Measurements from ENCODE around the gene MBD2.
A peak's percentile ranks its signal among the peaks of the same experiment; 100 is the strongest.

MBD2 gene

DNA sequence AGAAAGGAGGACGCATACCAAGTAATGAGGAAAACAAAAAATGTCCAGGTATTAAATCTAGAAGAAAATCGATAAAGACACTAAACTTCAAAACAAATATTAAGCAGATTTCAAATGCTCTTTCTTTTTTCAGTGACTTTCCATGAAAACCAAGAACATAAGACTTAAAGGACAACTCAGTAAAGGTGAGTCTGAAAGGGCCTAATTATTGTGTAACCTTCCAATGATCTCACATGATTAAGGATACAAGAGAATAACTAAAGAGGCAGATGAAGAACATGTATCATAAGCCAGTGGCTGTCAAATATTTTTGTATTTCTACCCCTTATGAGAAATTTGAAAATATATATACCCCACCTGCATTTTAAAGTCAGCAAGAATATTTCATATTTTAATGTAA, 30.7 kb downstream of the MBD2 start:
- no peaks in the 10 kb centered on the region for H3K9me3 Mint-ChIP-seq
- H3K27ac Mint-ChIP-seq, result no peak overlapping the region
- H3K36me3 Mint-ChIP-seq (ENCODE audit: low read depth), result peaks cover 63% of the 10 kb centered on the region
- H3K4me3 Mint-ChIP-seq, result no peak overlapping the region
- DNase-seq, result no peak
- peaks cover 17% of the 10 kb centered on the region for H3K4me1 Mint-ChIP-seq (ENCODE audit: low read depth)
- no peaks in the 10 kb centered on the region for H3K27me3 Mint-ChIP-seq

DNA sequence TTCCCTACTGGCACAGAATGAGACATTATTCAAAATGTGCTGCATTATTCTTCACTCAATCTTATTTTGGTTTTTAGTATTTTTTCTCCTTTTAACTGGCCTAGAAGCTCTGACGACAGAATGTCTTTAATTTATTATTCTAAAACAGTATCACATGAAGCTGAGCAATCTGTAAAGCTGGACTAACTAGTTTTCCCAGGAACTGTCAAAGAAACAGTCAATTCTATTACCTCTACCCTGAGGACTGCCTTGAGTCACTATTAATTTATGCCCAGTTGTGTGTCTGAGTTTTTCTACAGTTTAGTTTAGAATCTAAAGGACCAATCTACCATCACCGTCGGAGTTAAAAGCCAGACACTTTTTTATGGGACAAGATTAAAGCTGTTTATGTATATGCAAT, 31.6 kb downstream of the MBD2 start:
- H3K27ac Mint-ChIP-seq, result no peak overlapping the region
- H3K27me3 Mint-ChIP-seq, result no peaks in the 10 kb centered on the region
- H3K9me3 Mint-ChIP-seq, result no peaks in the 10 kb centered on the region
- peaks cover 63% of the 10 kb centered on the region for H3K36me3 Mint-ChIP-seq (ENCODE audit: low read depth)
- no peak overlapping the region for H3K4me3 Mint-ChIP-seq
- peaks cover 17% of the 10 kb centered on the region for H3K4me1 Mint-ChIP-seq (ENCODE audit: low read depth)
- no peak for DNase-seq

DNA sequence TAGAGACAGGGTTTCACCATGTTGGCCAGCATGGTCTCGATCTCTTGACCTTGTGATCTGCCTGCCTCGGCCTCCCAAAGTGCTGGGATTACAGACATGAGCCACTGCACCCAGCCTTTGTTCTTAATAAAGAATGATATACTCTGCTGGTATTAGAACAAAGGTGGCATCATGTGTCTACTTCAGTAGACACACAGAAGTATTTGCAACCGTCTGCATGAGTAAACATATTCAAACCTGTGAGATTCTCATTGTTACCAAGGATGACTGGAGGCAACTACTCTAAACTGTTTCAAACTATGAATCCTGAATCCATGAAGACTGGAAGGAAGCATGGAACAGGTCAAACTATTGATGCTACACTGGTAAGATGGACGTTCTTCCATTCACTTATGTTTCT, 32.1 kb downstream of the MBD2 start:
- Mint-ChIP-seq H3K4me3 (no peak overlapping the region), H3K36me3 (ENCODE audit: low read depth) (peaks cover 63% of the 10 kb centered on the region), H3K9me3 (no peaks in the 10 kb centered on the region), H3K27me3 (no peaks in the 10 kb centered on the region), H3K4me1 (ENCODE audit: low read depth) (peaks cover 12% of the 10 kb centered on the region), H3K27ac (no peak overlapping the region)
- DNase-seq, result no peak

DNA sequence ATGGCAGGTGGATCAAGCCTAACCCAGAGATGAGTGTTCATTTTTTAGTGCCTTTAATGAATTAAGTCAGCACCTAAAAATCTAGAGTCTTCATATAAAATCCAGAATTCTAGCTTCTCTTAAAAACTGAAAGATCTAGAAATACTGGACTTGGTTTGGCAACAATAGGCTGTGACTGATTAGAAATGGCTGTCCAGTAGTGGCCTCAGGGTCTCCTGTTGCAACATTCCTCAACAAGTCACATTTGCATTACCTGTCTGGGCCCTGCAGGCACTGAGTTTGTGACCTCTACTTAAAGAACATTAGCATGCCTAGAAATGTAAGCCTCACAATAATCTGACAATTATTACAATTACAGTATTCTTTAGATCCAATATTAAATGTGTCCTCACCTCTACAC, 33.1 kb downstream of the MBD2 start:
- H3K27ac Mint-ChIP-seq, result no peak overlapping the region
- no peak overlapping the region for H3K4me3 Mint-ChIP-seq
- H3K9me3 Mint-ChIP-seq, result no peaks in the 10 kb centered on the region
- H3K4me1 Mint-ChIP-seq (ENCODE audit: low read depth), result peaks cover 12% of the 10 kb centered on the region
- no peak for DNase-seq
- peaks cover 67% of the 10 kb centered on the region for H3K36me3 Mint-ChIP-seq (ENCODE audit: low read depth)
- H3K27me3 Mint-ChIP-seq, result no peaks in the 10 kb centered on the region

DNA sequence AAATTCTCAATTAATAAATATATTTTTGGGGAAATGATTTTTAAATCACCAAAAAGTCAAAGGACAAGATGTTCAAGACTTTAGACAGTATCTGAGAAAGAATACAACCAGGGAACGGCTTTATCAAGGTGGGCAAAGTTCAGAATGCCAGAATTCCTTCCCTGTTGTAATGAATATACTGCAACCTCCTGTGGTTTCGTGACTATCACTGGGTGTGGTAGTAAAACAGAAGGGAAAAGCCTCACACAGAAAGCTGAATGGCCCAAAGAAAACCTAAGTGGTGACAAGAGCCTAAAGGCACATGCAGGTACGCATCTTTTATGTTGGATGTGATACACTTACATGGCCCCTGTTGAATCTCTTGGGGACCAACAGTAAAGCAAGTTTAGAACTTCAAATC, 37.1 kb downstream of the MBD2 start:
- Mint-ChIP-seq H3K27me3 (no peaks in the 10 kb centered on the region), H3K4me3 (no peak overlapping the region), H3K9me3 (no peaks in the 10 kb centered on the region), H3K27ac (no peak overlapping the region), H3K36me3 (ENCODE audit: low read depth) (peaks cover 65% of the 10 kb centered on the region), H3K4me1 (ENCODE audit: low read depth) (peaks cover 15% of the 10 kb centered on the region)
- DNase-seq, result no peak

DNA sequence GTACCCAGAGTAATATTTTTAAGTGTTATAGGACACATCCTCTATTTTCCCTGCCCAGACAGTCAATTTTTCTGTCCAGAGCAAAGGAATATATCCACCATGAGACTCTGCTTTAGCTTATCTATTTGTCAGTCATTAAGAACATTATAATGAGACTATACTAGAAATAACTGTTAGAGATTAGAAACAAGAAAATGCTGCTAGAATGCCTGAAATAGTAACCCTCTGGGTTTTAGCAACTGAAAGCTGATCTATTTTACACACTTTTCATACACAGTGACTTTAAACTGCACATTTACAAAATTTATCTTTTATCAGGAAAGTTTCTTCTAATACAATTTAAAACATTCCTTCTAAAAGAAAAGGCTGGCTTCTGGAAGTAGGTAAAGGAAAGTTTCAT, 39.6 kb downstream of the MBD2 start:
- Mint-ChIP-seq H3K27me3 (no peaks in the 10 kb centered on the region), H3K4me1 (ENCODE audit: low read depth) (peaks cover 16% of the 10 kb centered on the region), H3K27ac (peak overlapping the region; percentile 24), H3K36me3 (ENCODE audit: low read depth) (peaks cover 51% of the 10 kb centered on the region), H3K4me3 (no peak overlapping the region), H3K9me3 (no peaks in the 10 kb centered on the region)
- no peak for DNase-seq

DNA sequence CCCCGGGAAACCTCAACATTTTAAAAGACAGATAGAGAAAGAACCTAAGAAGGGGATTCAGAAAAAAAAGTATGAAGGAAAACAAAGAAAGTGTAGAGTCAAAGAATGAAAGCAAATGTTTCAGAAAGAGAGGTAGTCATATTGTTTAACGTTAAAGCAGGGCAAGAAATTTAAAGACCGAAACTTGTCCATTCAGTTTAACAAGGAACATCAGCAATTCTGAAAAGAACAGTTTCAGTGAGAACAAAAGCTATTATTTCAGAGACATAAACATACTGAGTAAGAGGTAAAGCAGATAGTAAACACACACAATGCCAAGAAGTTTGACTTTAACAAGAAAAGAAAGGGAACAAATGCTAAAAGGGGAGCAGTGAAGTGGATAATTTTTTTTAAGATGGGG, 41.1 kb downstream of the MBD2 start:
- no peaks in the 10 kb centered on the region for H3K27me3 Mint-ChIP-seq
- DNase-seq, result no peak
- H3K9me3 Mint-ChIP-seq, result no peaks in the 10 kb centered on the region
- peaks cover 18% of the 10 kb centered on the region for H3K4me1 Mint-ChIP-seq (ENCODE audit: low read depth)
- H3K36me3 Mint-ChIP-seq (ENCODE audit: low read depth), result peaks cover 50% of the 10 kb centered on the region
- H3K27ac Mint-ChIP-seq, result no peak overlapping the region
- no peak overlapping the region for H3K4me3 Mint-ChIP-seq

DNA sequence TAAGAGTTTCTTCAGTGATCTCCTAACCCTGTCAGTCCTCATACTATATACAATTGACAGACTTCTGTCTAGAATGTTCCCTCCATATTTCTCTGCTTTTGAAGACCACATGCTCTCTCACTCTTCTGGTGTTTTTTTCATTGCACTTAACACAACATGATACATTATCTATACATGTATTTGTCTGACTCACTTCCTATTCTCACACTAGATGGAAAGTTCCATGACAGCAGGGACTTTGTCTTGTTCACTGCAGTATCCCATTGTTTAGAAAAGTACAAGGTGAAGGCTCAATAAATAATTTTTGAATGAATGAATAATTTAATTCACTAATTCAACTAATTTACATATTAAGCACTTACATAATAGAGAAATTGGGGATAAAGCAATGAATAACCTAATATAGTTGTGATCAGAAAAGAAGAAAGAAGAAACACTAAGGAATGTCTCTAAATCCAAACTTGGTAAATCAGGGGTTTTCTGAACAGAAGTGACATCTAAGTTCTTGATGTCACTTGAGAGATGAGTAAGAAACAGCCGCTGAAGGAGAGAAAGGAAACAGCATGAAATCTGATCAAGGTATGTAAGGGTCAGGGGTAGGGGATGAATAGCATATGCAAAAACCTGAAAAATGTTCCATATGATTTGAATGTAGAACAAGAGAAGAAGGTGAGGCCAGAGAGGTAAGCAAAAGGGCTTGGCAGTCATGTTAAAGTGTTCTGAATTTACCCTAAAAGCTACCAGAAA, 42.4 kb downstream of the MBD2 start:
- no peaks in the 10 kb centered on the region for H3K27me3 Mint-ChIP-seq
- H3K4me3 Mint-ChIP-seq, result no peak overlapping the region
- H3K36me3 Mint-ChIP-seq (ENCODE audit: low read depth), result peaks cover 52% of the 10 kb centered on the region
- peaks cover 21% of the 10 kb centered on the region for H3K4me1 Mint-ChIP-seq (ENCODE audit: low read depth)
- no peak for DNase-seq
- H3K9me3 Mint-ChIP-seq, result no peaks in the 10 kb centered on the region
- no peak overlapping the region for H3K27ac Mint-ChIP-seq

DNA sequence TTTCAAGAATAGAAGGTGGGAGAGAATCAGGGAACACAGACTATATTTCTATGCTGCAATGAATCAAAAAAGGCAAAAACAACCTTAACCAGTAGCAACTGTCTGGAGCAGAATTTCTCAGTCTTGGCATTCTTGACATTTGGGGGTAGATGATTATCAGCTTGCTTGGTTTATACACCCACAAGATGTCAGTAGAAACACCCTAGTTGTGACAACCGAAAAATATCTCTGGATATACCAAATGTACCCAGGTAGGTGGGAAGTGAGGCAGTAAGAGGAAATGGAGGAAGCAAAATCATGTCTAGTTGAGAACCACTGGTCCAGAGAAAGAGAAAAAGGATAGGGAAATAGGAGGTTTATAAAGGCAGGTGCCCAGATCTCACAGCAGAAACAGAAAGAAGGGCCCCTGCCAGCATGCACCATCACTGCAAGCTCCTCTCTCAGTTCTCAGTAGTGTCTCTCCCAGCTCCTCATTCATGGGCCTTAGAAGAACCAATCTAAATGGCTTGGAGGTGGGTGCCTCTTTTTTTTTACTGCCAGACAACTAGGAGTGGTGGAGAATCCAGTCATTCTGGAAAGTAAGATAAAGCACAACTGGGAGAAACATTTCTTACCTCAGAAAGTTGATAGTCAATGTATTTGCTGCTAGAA, 50.4 kb downstream of the MBD2 start:
- DNase-seq, result no peak
- peak overlapping the region; percentile 30 for H3K4me3 Mint-ChIP-seq
- H3K9me3 Mint-ChIP-seq, result no peaks in the 10 kb centered on the region
- H3K27me3 Mint-ChIP-seq, result no peaks in the 10 kb centered on the region
- H3K36me3 Mint-ChIP-seq (ENCODE audit: low read depth), result peaks cover 87% of the 10 kb centered on the region
- peaks cover 59% of the 10 kb centered on the region for H3K4me1 Mint-ChIP-seq (ENCODE audit: low read depth)
- peak overlapping the region; percentile 88 for H3K27ac Mint-ChIP-seq

DNA sequence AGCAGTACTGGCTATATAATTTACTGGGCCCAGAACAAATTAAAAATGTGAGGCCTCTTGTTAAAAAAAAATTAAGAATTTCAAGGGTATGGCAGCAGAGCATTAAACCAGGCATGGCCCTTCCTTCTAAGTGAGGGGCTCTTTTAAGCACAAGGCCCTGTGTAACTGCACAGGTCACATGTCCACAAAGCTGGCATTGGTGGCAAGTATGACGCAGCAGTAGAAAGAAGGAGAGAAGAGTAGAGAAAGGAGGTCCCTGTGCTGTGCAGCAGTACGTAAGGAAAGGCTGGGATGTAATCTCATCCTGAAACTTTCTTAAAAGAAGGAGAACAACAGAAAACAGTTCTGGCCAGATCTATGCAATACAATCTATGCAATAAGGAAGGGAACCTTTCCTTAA, 51.2 kb downstream of the MBD2 start:
- DNase-seq, result no peak
- peaks cover 60% of the 10 kb centered on the region for H3K4me1 Mint-ChIP-seq (ENCODE audit: low read depth)
- H3K9me3 Mint-ChIP-seq, result no peaks in the 10 kb centered on the region
- peak overlapping the region; percentile 88 for H3K27ac Mint-ChIP-seq
- H3K4me3 Mint-ChIP-seq, result no peak overlapping the region
- peaks cover 85% of the 10 kb centered on the region for H3K36me3 Mint-ChIP-seq (ENCODE audit: low read depth)
- no peaks in the 10 kb centered on the region for H3K27me3 Mint-ChIP-seq

DNA sequence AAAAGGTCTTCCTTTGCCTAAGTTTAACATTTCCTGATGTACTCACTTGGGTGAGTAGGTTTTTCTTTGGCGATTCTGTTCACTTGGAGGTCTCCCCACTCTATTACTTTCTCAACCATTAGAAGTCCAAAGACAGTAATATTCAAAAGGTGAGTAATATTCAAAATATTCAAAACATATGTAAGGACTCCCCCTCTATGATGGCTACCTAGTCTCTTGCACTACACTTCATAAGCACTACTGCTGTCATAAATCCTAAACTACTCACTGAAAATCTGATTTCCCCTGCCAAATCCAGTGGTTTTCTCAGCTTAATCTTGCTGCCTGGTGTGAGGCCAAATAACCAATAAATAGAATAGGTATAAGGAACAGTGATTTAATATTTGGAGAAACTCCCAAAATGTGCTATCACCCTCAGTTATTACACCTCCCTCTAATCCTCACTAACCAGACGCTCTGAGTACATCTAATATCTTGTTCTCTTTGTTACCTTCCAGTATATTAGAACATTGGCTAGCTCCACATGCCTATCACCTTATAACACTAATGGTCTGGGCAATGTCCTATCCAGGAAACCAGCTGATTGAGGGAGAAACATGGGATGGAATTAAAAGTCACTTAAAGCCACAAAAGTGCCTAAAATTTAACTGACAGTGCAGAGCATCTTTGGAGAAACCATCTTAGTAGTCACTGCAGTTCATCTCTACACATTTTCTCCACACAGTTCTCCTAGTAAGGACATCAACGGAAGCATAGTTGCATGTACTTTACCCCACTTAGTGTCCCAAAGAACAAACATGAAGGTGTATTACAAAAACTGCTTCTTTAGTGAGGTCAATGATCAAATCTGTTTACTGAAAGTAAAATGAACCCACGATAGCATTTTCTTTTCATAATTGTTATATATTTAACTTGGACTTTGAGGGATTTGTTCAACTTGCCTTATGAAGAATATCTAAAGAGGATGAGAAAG, 54.8 kb downstream of the MBD2 start:
- DNase-seq, result no peak
- peak overlapping the region; percentile 34 for H3K27ac Mint-ChIP-seq
- H3K9me3 Mint-ChIP-seq, result no peaks in the 10 kb centered on the region
- H3K36me3 Mint-ChIP-seq (ENCODE audit: low read depth), result peaks cover 84% of the 10 kb centered on the region
- peaks cover 37% of the 10 kb centered on the region for H3K4me1 Mint-ChIP-seq (ENCODE audit: low read depth)
- no peaks in the 10 kb centered on the region for H3K27me3 Mint-ChIP-seq
- no peak overlapping the region for H3K4me3 Mint-ChIP-seq

DNA sequence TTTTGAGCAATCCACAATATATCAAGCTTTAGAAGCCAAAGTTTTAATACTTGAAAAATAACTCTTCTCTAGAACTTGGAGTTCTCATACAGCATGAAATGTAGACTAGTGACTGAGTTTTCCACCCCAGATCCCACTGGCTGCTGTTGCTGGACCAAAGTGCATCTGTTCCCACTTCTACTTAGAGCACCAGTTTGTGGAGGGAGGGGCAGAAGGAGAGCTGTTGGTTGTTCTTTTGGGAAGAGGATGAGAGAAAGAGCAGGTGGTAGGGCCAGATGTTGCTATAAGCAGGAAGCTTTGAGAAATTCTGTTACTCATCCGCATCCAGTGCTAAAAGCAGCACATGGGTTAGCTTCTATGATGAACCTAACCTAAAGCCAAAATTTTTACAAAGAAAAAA, 59.0 kb downstream of the MBD2 start:
- H3K27me3 Mint-ChIP-seq, result no peaks in the 10 kb centered on the region

DNA sequence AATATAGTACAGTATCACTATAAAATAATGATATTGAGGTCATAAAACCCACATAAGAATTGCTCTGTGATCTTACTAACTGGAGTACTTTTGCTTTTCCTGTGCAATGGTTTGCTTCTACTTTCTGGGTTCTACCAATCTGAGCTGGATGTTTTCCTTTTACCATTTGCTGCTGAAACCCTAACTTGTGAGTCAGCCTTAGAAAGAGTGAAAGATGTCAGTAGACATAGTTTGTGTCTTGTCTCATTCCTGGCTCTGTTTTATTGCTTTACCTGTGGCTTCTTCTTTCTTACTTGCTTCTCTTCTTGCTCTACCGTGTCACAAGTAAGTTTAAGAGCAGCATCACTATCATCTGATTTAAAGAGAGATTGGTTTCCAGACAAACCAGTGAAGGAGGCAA, 61.0 kb downstream of the MBD2 start:
- Mint-ChIP-seq H3K4me1 (ENCODE audit: low read depth) (peaks cover 25% of the 10 kb centered on the region), H3K36me3 (ENCODE audit: low read depth) (peaks cover 88% of the 10 kb centered on the region), H3K9me3 (no peaks in the 10 kb centered on the region), H3K27ac (peak overlapping the region; percentile 88), H3K27me3 (no peaks in the 10 kb centered on the region), H3K4me3 (no peak overlapping the region)
- no peak for DNase-seq

More for the DNA sequence above, 59.0 kb downstream of the MBD2 start:
- Mint-ChIP-seq H3K4me1 (ENCODE audit: low read depth) (peaks cover 31% of the 10 kb centered on the region), H3K9me3 (no peaks in the 10 kb centered on the region), H3K4me3 (no peak overlapping the region), H3K27ac (peak overlapping the region; percentile 60), H3K36me3 (ENCODE audit: low read depth) (peaks cover 84% of the 10 kb centered on the region)
- no peak for DNase-seq

DNA sequence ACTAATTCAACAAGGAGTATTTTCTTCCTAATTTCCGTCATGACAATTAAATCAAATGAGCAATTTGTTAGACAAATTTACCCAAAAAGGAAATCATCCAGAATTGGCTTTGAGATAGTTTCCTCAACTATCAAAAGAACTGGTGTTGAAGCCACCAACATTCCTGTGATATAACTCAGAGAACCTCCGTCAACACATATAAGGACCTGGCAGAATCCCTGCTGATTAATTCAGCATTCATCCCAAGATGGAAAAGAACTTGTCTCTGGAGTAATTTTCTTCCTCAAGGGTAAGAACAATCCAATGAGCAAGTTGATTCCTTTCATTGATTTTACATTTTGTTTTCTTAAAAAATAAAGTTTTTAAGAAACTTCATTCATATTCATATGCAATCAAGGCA, 62.0 kb downstream of the MBD2 start:
- Mint-ChIP-seq H3K27ac (no peak overlapping the region), H3K4me3 (no peak overlapping the region), H3K27me3 (no peaks in the 10 kb centered on the region), H3K4me1 (ENCODE audit: low read depth) (peaks cover 25% of the 10 kb centered on the region), H3K9me3 (no peaks in the 10 kb centered on the region), H3K36me3 (ENCODE audit: low read depth) (peaks cover 94% of the 10 kb centered on the region)
- DNase-seq, result no peak

Data from activated T-cell treated with anti-CD3 and anti-CD28 coated beads, Interleukin-2, amount 50 U/mL, for 24 hours (primary cell).